ENCODE data around the gene PGA5.
"Not testable (repeated sequence)": the region's sequence is repeated elsewhere in the genome, so short reads cannot be mapped to it uniquely, and the experiment has no call there.

Gene PGA5

DNA sequence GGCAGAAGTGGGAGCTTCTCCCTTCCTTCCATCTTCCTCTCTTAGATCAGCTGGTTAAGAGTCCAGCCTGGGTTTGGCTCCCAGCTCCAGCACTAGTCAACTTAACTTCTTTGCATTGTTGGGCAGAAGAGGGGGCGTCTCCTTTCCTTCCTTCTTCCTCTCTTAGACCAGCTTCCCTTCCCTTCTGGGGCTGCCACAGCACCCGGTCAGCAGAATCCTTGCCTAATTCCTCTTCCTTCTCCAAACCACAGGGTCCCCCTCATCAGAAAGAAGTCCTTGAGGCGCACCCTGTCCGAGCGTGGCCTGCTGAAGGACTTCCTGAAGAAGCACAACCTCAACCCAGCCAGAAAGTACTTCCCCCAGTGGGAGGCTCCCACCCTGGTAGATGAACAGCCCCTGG lies 18.3 kb upstream of the PGA5 start:
- not testable (repeated sequence) for H3K4me3 ChIP-seq (ENCODE audit: low read length)

DNA sequence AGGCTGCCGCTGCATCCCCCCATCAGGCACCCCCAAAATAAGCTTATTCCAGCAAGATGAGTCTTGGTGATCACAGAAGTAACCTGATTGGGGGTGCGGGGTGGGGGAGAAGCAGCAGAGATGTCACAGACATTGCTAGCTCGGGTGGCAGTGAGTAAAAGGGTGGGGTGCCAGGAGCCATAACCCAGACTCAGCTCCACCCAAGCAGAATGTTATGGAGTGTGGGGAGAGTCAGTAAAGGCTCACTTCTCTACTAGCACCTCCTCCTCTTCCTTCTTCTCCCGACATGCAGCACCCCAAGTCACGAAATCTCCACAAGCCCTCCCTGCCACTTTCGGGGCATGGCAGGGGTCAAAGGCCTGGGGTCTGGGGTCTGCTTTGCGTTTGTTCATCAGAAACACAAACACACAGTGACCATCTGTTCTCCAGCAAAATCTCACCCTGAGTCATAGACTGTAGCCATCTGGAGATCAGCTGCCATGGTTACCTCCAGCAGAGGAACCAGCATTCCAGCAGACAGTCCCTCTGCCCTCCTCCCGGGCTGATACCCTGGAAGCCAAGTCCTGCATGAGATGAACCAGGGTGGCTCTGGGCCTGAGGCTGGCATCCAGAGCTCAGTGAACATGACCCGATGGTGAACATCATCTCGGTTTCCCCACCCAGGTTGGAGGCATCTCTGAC lies 14.4 kb upstream of the PGA5 start:
- not testable (repeated sequence) for H3K4me3 ChIP-seq (ENCODE audit: low read length)

GRCh38 chr11:61229458-61229857 lies 11.5 kb upstream of the PGA5 start:
- H3K4me3 ChIP-seq (ENCODE audit: low read length), result not testable (repeated sequence)

- H3K4me3 ChIP-seq (ENCODE audit: low read length), result not testable (repeated sequence)
These were observed 9.9 kb upstream of the PGA5 start for GRCh38 chr11:61231033-61231432.

- H3K4me3 ChIP-seq (ENCODE audit: low read length), result not testable (repeated sequence)
These were observed 9.4 kb upstream of the PGA5 start for GRCh38 chr11:61231585-61231984.

- H3K4me3 ChIP-seq (ENCODE audit: low read length), result not testable (repeated sequence)
These were observed 8.3 kb upstream of the PGA5 start for GRCh38 chr11:61232548-61233145.

DNA sequence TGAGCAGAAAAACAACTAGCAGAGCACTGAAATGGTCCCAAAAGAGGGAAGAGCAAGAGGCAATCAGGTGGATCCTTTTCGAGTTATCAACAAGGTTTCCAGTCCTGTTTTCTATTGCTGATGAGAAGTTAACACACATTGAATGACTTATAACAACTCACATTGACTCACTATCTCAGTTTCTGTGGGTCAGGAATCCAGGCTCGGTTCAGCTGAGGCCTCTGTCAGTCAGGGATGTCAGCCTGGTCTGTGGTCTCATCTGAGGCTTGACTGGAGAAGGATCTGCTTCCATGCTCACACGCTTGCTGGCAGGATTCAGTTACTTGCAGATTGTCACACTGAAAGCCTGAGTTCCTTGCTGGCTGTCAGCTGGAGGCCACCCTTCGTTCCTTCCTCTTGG lies 3.8 kb upstream of the PGA5 start:
- H3K4me3 ChIP-seq (ENCODE audit: low read length), result not testable (repeated sequence)

DNA sequence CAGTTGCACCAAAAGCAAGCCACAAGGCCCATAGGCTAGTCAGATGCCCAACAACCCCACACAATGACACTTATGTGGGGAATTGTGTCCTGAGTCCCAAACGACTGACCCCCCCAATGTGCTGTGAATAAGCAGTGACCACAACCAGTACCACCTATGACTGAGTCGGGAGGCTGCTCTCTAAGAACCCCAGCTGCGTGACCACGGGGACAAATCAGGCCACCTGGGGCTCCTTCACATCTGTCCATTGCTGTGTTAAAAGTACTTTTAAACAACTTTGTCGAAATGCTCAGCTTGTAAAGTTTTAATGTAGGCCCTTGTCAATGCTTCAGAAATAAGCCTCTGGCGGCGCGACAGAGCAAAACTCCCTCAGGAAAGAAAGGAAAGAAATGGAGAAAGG lies 687 bp upstream of the PGA5 start:
- H3K4me3 ChIP-seq (ENCODE audit: low read length), result not testable (repeated sequence)

DNA sequence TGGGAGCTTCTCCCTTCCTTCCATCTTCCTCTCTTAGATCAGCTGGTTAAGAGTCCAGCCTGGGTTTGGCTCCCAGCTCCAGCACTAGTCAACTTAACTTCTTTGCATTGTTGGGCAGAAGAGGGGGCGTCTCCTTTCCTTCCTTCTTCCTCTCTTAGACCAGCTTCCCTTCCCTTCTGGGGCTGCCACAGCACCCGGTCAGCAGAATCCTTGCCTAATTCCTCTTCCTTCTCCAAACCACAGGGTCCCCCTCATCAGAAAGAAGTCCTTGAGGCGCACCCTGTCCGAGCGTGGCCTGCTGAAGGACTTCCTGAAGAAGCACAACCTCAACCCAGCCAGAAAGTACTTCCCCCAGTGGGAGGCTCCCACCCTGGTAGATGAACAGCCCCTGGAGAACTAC lies 551 bp downstream of the PGA5 start:
- not testable (repeated sequence) for H3K4me3 ChIP-seq (ENCODE audit: low read length)

DNA sequence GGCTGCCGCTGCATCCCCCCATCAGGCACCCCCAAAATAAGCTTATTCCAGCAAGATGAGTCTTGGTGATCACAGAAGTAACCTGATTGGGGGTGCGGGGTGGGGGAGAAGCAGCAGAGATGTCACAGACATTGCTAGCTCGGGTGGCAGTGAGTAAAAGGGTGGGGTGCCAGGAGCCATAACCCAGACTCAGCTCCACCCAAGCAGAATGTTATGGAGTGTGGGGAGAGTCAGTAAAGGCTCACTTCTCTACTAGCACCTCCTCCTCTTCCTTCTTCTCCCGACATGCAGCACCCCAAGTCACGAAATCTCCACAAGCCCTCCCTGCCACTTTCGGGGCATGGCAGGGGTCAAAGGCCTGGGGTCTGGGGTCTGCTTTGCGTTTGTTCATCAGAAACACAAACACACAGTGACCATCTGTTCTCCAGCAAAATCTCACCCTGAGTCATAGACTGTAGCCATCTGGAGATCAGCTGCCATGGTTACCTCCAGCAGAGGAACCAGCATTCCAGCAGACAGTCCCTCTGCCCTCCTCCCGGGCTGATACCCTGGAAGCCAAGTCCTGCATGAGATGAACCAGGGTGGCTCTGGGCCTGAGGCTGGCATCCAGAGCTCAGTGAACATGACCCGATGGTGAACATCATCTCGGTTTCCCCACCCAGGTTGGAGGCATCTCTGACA lies 4.4 kb downstream of the PGA5 start:
- H3K4me3 ChIP-seq (ENCODE audit: low read length), result not testable (repeated sequence)

DNA sequence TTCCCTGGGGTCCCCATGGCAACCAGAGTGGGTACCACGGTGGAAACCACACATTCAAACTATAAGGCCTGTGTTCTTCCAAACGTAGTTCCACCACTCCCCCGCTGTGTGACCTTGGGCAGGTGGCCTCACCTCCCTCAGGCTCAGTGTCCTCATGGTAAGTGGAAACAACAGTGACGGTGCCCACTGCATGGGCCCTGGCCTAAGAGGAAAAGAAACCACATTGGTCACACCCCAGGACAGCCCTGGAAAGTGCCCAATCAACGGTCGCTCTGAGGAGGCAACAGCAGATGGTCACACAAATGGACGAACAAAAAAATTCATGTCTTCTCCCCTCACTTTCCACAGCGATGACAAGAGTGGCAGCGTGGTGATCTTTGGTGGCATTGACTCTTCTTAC lies 7.1 kb downstream of the PGA5 start:
- not testable (repeated sequence) for H3K4me3 ChIP-seq (ENCODE audit: low read length)

- not testable (repeated sequence) for H3K4me3 ChIP-seq (ENCODE audit: low read length)
These were observed 8.2 kb downstream of the PGA5 start for GRCh38 chr11:61249201-61249600.

DNA sequence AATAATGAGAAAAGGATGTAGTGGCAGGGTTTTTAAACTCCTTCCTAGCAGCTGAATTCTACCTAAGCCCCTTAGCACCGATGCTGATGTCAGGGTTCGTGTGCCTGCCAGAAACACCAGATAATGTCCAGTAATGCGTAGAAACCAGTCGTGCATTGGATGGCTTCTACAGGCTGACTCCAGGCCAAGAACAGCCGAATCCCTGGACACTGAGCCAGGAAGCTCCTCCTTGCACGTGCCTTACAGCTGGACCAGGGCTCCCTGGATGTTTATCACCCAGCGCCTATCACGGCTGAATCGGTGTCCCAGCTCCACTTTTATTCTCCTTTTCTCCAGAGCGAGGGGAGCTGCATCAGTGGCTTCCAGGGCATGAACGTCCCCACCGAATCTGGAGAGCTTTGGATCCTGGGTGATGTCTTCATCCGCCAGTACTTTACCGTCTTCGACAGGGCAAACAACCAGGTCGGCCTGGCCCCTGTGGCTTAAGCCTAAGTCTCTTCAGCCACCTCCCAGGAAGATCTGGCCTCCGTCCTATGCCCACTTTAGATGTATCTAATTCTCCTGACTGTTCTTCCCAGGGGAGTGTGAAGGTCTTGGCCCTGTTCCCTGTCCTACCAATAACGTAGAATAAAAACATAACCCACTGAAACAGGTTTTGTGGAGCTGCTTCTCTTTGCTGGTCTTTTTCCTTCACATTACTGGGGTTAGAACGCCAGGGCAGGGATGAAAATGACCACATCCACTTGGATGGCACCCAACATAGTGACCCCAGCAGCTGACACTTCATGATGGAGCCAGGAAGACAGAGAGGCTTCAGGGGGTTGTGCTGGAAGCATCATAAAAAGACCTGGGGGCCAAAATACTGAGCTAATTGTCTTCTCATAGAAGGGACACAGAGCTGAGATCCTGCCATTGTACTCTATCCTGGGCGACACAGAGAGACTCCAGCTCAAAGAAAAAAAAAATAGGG lies 10.1 kb downstream of the PGA5 start:
- not testable (repeated sequence) for H3K4me3 ChIP-seq (ENCODE audit: low read length)

- H3K4me3 ChIP-seq (ENCODE audit: low read length), result not testable (repeated sequence)
These were observed 11.4 kb downstream of the PGA5 start for GRCh38 chr11:61252332-61252731.

GRCh38 chr11:61254403-61255025 lies 13.5 kb downstream of the PGA5 start:
- TF ChIP-seq ZNF274 (IDR thresholded peaks at IDR 0.05; ENCODE audit: low read depth, low read length), result no peak
- no peak overlapping the region for H3K4me3 ChIP-seq (ENCODE audit: low read length)
